Measurements from ENCODE around the gene ELANE.
"Not testable (repeated sequence)": the region's sequence is repeated elsewhere in the genome, so short reads cannot be mapped to it uniquely, and the experiment has no call there.

The ELANE gene

GRCh38 chr19:814152-815078, 37.7 kb upstream of the ELANE start:
- DNase-seq: no peak

GRCh38 chr19:815079-815774, 36.9 kb upstream of the ELANE start:
- DNase-seq: no peak

- no peak for DNase-seq
These were observed 36.2 kb upstream of the ELANE start for GRCh38 chr19:815775-816499.

GRCh38 chr19:816500-816857, 35.6 kb upstream of the ELANE start:
- DNase-seq: no peak

GRCh38 chr19:820212-820611, 31.9 kb upstream of the ELANE start:
- not testable (repeated sequence) for DNase-seq

GRCh38 chr19:821231-821824, 30.8 kb upstream of the ELANE start:
- DNase-seq: no peak

- DNase-seq: no peak
These were observed 30.1 kb upstream of the ELANE start, which contains the start of gene PLPPR3 for GRCh38 chr19:821825-822503. Gene PLPPR3, minus strand, starts transcription at chr19:821955. Its CDS starts 396 bp downstream, at chr19:821559.

- no peak for DNase-seq
These were observed 28.5 kb upstream of the ELANE start for GRCh38 chr19:823565-824121.

- DNase-seq: no peak
These were observed 27.2 kb upstream of the ELANE start for GRCh38 chr19:824885-825284.

GRCh38 chr19:825897-826644, 26.0 kb upstream of the ELANE start:
- no peak for DNase-seq

- no peak for DNase-seq
These were observed 24.8 kb upstream of the ELANE start for GRCh38 chr19:827314-827709.

GRCh38 chr19:827710-828321, 24.3 kb upstream of the ELANE start, which contains the start of gene AZU1:
Gene AZU1, plus strand, starts transcription at chr19:827837. Its CDS starts 10 bp downstream, at chr19:827847.
- no peak for DNase-seq

- no peak for DNase-seq
These were observed 22.9 kb upstream of the ELANE start for GRCh38 chr19:829129-829758.

GRCh38 chr19:831407-832369, 20.4 kb upstream of the ELANE start:
- no peak for DNase-seq

- no peak for DNase-seq
These were observed 17.9 kb upstream of the ELANE start for GRCh38 chr19:834216-834615.

- DNase-seq: no peak
These were observed 16.8 kb upstream of the ELANE start for GRCh38 chr19:835210-835810.

- DNase-seq: no peak
These were observed 11.4 kb upstream of the ELANE start, which contains the start of gene PRTN3 for GRCh38 chr19:840519-841206. Gene PRTN3, plus strand, starts transcription at chr19:840999. Its CDS starts 10 bp downstream, at chr19:841009.

- DNase-seq: not testable (repeated sequence)
These were observed 9.3 kb upstream of the ELANE start for GRCh38 chr19:842802-843179.
